ENCODE data around the gene FAHD1. TPM values are rescaled to one million over a fixed set of nuclear protein-coding genes. Genes with fewer than 3 reads are reported as not detected.
A peak's percentile ranks its signal among the peaks of the same experiment; 100 is the strongest.

The FAHD1 gene
- total RNA-seq, 1 donor from 2014 or later, result 26.5 TPM

GRCh38 chr16:1779741-1780676 is 47.0 kb upstream of the FAHD1 start:
- peaks cover 10% of the 10 kb centered on the region for H3K4me1 Mint-ChIP-seq (ENCODE audit: low read depth, unreplicated experiment)

GRCh38 chr16:1780677-1781072 is 46.3 kb upstream of the FAHD1 start:
- peaks cover 9% of the 10 kb centered on the region for H3K9me3 Mint-ChIP-seq (ENCODE audit: unreplicated experiment)
- H3K27me3 Mint-ChIP-seq (ENCODE audit: unreplicated experiment), result peaks cover 23% of the 10 kb centered on the region
- no peaks in the 10 kb centered on the region for H3K36me3 Mint-ChIP-seq (ENCODE audit: unreplicated experiment)
- DNase-seq, result no peak
- peaks cover 9% of the 10 kb centered on the region for H3K4me1 Mint-ChIP-seq (ENCODE audit: low read depth, unreplicated experiment)
- no peak overlapping the region for H3K27ac Mint-ChIP-seq (ENCODE audit: unreplicated experiment)
- peak overlapping the region; percentile 90 for H3K4me3 Mint-ChIP-seq (ENCODE audit: unreplicated experiment)
- TF ChIP-seq CTCF (IDR thresholded peaks at IDR 0.05; ENCODE audit: partially characterized antibody, unreplicated experiment), result no peak

More at GRCh38 chr16:1779741-1780676, 47.0 kb upstream of the FAHD1 start:
- no peak for TF ChIP-seq CTCF (IDR thresholded peaks at IDR 0.05; ENCODE audit: partially characterized antibody, unreplicated experiment)
- Mint-ChIP-seq H3K9me3 (ENCODE audit: unreplicated experiment) (peaks cover 7% of the 10 kb centered on the region), H3K4me3 (ENCODE audit: unreplicated experiment) (no peak overlapping the region), H3K27ac (ENCODE audit: unreplicated experiment) (no peak overlapping the region), H3K36me3 (ENCODE audit: unreplicated experiment) (no peaks in the 10 kb centered on the region), H3K27me3 (ENCODE audit: unreplicated experiment) (peaks cover 23% of the 10 kb centered on the region)
- peak; percentile 14 for DNase-seq

GRCh38 chr16:1781254-1781653 is 45.8 kb upstream of the FAHD1 start:
- peak overlapping the region; percentile 90 for H3K4me3 Mint-ChIP-seq (ENCODE audit: unreplicated experiment)
- H3K9me3 Mint-ChIP-seq (ENCODE audit: unreplicated experiment), result peaks cover 6% of the 10 kb centered on the region
- no peak for TF ChIP-seq CTCF (IDR thresholded peaks at IDR 0.05; ENCODE audit: partially characterized antibody, unreplicated experiment)
- H3K27ac Mint-ChIP-seq (ENCODE audit: unreplicated experiment), result peak overlapping the region; percentile 87
- H3K27me3 Mint-ChIP-seq (ENCODE audit: unreplicated experiment), result peaks cover 23% of the 10 kb centered on the region
- DNase-seq, result peak; percentile 13
- no peaks in the 10 kb centered on the region for H3K36me3 Mint-ChIP-seq (ENCODE audit: unreplicated experiment)
- H3K4me1 Mint-ChIP-seq (ENCODE audit: low read depth, unreplicated experiment), result peaks cover 9% of the 10 kb centered on the region

- peak overlapping the region; percentile 87 for H3K27ac Mint-ChIP-seq (ENCODE audit: unreplicated experiment)
- no peaks in the 10 kb centered on the region for H3K36me3 Mint-ChIP-seq (ENCODE audit: unreplicated experiment)
Observed at GRCh38 chr16:1781758-1782407, 45.1 kb upstream of the FAHD1 start.

More at GRCh38 chr16:1781758-1782407, 45.1 kb upstream of the FAHD1 start:
- TF ChIP-seq CTCF (IDR thresholded peaks at IDR 0.05; ENCODE audit: partially characterized antibody, unreplicated experiment), result no peak
- Mint-ChIP-seq H3K27me3 (ENCODE audit: unreplicated experiment) (peaks cover 20% of the 10 kb centered on the region), H3K9me3 (ENCODE audit: unreplicated experiment) (peaks cover 5% of the 10 kb centered on the region), H3K4me1 (ENCODE audit: low read depth, unreplicated experiment) (peaks cover 4% of the 10 kb centered on the region), H3K4me3 (ENCODE audit: unreplicated experiment) (peak overlapping the region; percentile 90)
- DNase-seq, result peak; percentile 61
